Vagina (tissue), 2 donors: ENCODE data around the gene CTNNA3. TPM values are rescaled to one million over a fixed set of nuclear protein-coding genes. Genes with fewer than 3 reads are reported as not detected.

Source experiments
- DNase-seq, 2 donors: peaks; one replicate each; pipeline ENCODE4 v3.0.0-alpha.2; 2017; ENCODE audit errors: extremely low spot score in 2 of 2
- H3K27ac ChIP-seq: fragments of 200-600 bp; sonication (generic); one replicate; pipeline ENCODE4 v1.5.1; 2019
- H3K27me3 ChIP-seq: fragments of 200-600 bp; sonication (generic); one replicate; pipeline ENCODE4 v1.5.1; 2019
- H3K36me3 ChIP-seq, 2 donors: fragments of 200-600 bp; sonication (generic); one replicate each; pipeline ENCODE4 v1.5.1; 2017 to 2019
- H3K4me1 ChIP-seq: fragments of 200-600 bp; sonication (generic); one replicate; pipeline ENCODE4 v1.5.1; 2019
- H3K4me3 ChIP-seq, 2 donors: fragments of 200-600 bp; sonication (generic); 1 replicate in 1 of 2; 2 replicates in 1 of 2; pipeline ENCODE4 v1.5.1; 2016 to 2019
- H3K9me3 ChIP-seq: fragments of 200-600 bp; sonication (generic); one replicate; pipeline ENCODE4 v1.5.1; 2019
- POLR2A ChIP-seq, 2 donors: fragments of 450-650 bp; IDR thresholded peaks; one replicate each; pipeline ENCODE4 v1.6.1; 2017; ENCODE audit warnings: antibody characterized with exemption in 2 of 2, mild to moderate bottlenecking in 2 of 2, moderate library complexity in 2 of 2
- POLR2AphosphoS5 ChIP-seq, 2 donors: sonication (generic); formaldehyde crosslinking; IDR thresholded peaks; one replicate each; pipeline ENCODE4 v1.9.0; 2017; ENCODE audit warnings: antibody characterized with exemption in 2 of 2, mild to moderate bottlenecking in 2 of 2, low read depth in 1 of 2; ENCODE audit not compliant: insufficient read depth in 1 of 2
- intact Hi-C: fragments of 100-400 bp; cut with DNase I; formaldehyde crosslinking; loops from one replicate; pipeline ENCODE4 v1.15.1; 2023
- total RNA-seq: library from RNA; depleted of rRNA; stranded (reverse); fragments of >200 nt; gene quantifications from one replicate; pipeline ENCODE4 v1.2.3, GENCODE V29; 2016
- TF ChIP-seq, protein P1 (sequence below), 3 experiments: fragments of 450-650 bp in 2 of 3; fragments of 200-600 bp in 1 of 3; sonication (generic) in 1 of 3; IDR thresholded peaks; one replicate each; pipeline ENCODE4 v1.5.1; 2017 to 2019; ENCODE audit warnings: antibody characterized with exemption in 3 of 3, mild to moderate bottlenecking in 2 of 3, moderate library complexity in 2 of 3

Gene CTNNA3
- total RNA-seq, 1 donor from 2014 or later = 0.98 TPM

DNA sequence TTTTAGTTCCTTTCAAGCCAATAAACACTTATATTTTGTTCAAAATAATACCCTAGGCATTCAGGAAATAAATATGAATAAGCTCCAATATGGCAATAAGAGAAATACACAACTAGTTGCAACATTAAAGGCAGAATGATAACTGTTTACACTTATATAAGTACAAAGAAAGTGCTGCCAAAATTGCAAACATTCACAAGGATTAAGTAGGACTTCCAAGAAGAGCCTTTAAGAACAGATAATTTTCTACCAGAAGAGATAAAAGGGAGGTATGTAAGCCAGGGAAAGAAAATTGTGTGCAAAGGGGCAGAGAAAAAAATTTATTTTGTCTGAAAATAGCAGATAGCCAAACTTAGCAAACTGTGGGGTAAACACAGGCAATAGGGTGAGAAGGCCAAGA is 83.8 kb downstream of the CTNNA3 start:
- Histone ChIP-seq H3K27ac (no peak overlapping the region), H3K4me1 (no peaks in the 10 kb centered on the region), H3K27me3 (no peaks in the 10 kb centered on the region), H3K36me3 (no peaks in the 10 kb centered on the region), H3K4me3 (no peak overlapping the region), H3K9me3 (no peaks in the 10 kb centered on the region)
- no peak for DNase-seq
- no peak for TF ChIP-seq POLR2A (IDR thresholded peaks at IDR 0.05)
- TF ChIP-seq, protein P1, sequence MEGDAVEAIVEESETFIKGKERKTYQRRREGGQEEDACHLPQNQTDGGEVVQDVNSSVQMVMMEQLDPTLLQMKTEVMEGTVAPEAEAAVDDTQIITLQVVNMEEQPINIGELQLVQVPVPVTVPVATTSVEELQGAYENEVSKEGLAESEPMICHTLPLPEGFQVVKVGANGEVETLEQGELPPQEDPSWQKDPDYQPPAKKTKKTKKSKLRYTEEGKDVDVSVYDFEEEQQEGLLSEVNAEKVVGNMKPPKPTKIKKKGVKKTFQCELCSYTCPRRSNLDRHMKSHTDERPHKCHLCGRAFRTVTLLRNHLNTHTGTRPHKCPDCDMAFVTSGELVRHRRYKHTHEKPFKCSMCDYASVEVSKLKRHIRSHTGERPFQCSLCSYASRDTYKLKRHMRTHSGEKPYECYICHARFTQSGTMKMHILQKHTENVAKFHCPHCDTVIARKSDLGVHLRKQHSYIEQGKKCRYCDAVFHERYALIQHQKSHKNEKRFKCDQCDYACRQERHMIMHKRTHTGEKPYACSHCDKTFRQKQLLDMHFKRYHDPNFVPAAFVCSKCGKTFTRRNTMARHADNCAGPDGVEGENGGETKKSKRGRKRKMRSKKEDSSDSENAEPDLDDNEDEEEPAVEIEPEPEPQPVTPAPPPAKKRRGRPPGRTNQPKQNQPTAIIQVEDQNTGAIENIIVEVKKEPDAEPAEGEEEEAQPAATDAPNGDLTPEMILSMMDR (IDR thresholded peaks at IDR 0.05) = no peak
- TF ChIP-seq POLR2AphosphoS5 (IDR thresholded peaks at IDR 0.05; ENCODE audit: insufficient read depth in 1 of 2, low read depth in 1 of 2) = no peak
- intact Hi-C loops = no loop called here

DNA sequence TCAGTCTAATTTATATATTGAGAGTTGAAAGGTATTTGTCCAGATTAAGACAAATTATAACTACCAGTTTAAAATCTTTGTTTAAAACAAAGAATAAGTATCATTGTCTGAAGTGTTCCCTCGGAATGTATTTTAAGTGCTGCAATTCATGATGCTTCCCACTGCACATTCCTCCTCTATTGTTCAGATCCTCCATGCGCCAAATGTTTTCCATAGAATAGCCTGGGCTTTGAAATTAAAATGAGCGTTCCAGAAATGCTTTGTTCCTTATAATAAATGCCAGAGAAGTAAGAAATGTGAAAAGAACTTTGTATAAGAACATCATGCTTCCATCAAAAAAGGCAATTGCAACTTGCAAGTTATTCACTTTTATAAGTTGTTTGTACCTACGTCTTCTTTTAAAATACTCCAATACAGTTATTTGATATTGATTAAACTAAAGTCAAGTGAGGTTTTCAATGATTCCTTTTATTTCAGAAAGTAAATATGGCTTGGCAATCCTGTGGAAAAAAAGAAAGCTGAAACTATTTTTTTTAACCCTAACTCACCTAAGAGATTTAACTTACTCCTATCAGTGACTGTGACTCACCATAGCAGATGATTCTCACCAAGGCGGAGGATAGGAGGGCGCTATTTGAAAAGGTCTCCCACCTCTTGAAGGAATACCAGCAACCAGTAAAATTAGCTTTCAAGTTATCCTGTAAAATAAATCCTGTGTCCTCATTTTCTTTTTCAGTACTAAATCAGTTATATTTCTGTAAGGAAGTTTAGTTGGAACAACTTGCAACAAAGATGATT is 85.8 kb downstream of the CTNNA3 start:
- TF ChIP-seq POLR2AphosphoS5 (IDR thresholded peaks at IDR 0.05; ENCODE audit: insufficient read depth in 1 of 2, low read depth in 1 of 2) (no peak), POLR2A (IDR thresholded peaks at IDR 0.05) (no peak)
- TF ChIP-seq, protein P1 (IDR thresholded peaks at IDR 0.05) = no peak
- Histone ChIP-seq H3K27me3 (no peaks in the 10 kb centered on the region), H3K27ac (no peak overlapping the region), H3K36me3 (no peaks in the 10 kb centered on the region), H3K4me1 (no peaks in the 10 kb centered on the region), H3K9me3 (no peaks in the 10 kb centered on the region), H3K4me3 (no peak overlapping the region)
- DNase-seq = no peak
- intact Hi-C loops = no loop called here

DNA sequence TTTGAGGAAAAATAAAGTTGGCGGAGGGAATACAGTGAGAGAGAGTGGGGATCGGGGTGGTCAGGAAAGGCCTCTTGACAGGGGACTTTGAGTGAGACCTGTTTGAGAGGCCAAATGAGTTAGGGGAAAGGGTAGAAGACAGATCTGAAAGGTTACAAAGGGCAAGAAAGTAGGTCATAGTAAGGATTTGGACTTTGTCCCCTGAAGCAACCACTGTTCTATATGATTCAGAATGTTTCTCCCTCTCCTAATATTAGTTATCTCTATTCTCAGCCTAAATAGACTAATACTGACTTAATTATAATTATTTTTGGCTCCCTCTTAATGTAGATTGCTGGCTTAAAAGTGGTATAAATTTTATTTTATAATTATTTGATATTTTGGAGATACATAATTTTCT is 88.0 kb downstream of the CTNNA3 start:
- no peaks in the 10 kb centered on the region for H3K9me3 ChIP-seq
- intact Hi-C loops = no loop called here
- no peaks in the 10 kb centered on the region for H3K4me1 ChIP-seq
- no peak overlapping the region for H3K4me3 ChIP-seq
- no peaks in the 10 kb centered on the region for H3K36me3 ChIP-seq
- DNase-seq = no peak
- TF ChIP-seq POLR2AphosphoS5 (IDR thresholded peaks at IDR 0.05; ENCODE audit: insufficient read depth in 1 of 2, low read depth in 1 of 2) (no peak), POLR2A (IDR thresholded peaks at IDR 0.05) (no peak)
- TF ChIP-seq, protein P1 (IDR thresholded peaks at IDR 0.05) = no peak
- H3K27me3 ChIP-seq = no peaks in the 10 kb centered on the region
- no peak overlapping the region for H3K27ac ChIP-seq

DNA sequence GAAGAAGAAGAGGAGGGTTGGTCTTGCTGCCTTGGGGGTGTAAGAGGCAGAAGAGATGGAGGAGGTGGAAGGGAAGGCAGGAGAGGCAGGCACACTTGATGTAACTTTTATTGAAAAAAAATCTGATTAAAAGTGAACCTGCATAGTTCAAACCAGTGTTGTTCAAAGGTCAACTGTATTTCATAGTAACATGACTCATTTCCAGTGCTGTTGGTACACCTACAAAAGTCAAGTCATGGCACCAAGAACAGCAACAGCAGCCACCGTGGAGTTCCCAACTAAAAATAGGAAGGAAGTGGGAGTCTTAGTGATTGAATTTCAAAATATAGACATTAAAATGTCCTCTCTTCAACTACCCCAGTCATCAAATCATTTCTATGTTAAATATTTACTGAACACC is 88.5 kb downstream of the CTNNA3 start:
- no peak overlapping the region for H3K4me3 ChIP-seq
- no peaks in the 10 kb centered on the region for H3K27me3 ChIP-seq
- H3K4me1 ChIP-seq = no peaks in the 10 kb centered on the region
- no peaks in the 10 kb centered on the region for H3K9me3 ChIP-seq
- H3K36me3 ChIP-seq = no peaks in the 10 kb centered on the region
- H3K27ac ChIP-seq = no peak overlapping the region
- TF ChIP-seq POLR2AphosphoS5 (IDR thresholded peaks at IDR 0.05; ENCODE audit: insufficient read depth in 1 of 2, low read depth in 1 of 2) (no peak), POLR2A (IDR thresholded peaks at IDR 0.05) (no peak)
- TF ChIP-seq, protein P1 (IDR thresholded peaks at IDR 0.05) = no peak
- no peak for DNase-seq
- intact Hi-C loops = no loop called here

DNA sequence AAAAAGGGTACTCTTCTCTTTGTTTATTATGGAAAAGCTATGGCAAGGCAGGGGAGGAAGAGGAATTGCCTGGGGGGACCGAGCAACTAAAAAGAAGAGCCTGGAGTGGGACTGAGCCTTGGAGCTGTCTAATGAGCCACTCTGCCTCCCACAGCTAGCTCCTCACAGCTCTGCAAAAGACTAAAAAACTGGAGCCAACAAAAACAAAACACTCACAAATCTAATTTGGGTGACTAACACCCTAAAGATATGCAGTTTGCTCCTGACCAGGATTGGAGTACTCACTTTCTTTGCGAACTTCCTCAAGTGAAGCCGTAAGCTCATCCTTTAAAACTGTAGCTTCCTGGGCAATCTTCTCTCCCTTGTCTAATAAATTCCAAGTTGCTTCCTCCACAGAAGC is 89.4 kb downstream of the CTNNA3 start:
- TF ChIP-seq POLR2AphosphoS5 (IDR thresholded peaks at IDR 0.05; ENCODE audit: insufficient read depth in 1 of 2, low read depth in 1 of 2) (no peak), POLR2A (IDR thresholded peaks at IDR 0.05) (no peak)
- TF ChIP-seq, protein P1 (IDR thresholded peaks at IDR 0.05) = no peak
- Histone ChIP-seq H3K9me3 (no peaks in the 10 kb centered on the region), H3K4me1 (no peaks in the 10 kb centered on the region), H3K36me3 (no peaks in the 10 kb centered on the region), H3K4me3 (no peak overlapping the region), H3K27ac (no peak overlapping the region), H3K27me3 (no peaks in the 10 kb centered on the region)
- intact Hi-C loops = no loop called here
- DNase-seq = no peak
